ENCODE results near the gene NXNL2.

NXNL2 gene

DNA sequence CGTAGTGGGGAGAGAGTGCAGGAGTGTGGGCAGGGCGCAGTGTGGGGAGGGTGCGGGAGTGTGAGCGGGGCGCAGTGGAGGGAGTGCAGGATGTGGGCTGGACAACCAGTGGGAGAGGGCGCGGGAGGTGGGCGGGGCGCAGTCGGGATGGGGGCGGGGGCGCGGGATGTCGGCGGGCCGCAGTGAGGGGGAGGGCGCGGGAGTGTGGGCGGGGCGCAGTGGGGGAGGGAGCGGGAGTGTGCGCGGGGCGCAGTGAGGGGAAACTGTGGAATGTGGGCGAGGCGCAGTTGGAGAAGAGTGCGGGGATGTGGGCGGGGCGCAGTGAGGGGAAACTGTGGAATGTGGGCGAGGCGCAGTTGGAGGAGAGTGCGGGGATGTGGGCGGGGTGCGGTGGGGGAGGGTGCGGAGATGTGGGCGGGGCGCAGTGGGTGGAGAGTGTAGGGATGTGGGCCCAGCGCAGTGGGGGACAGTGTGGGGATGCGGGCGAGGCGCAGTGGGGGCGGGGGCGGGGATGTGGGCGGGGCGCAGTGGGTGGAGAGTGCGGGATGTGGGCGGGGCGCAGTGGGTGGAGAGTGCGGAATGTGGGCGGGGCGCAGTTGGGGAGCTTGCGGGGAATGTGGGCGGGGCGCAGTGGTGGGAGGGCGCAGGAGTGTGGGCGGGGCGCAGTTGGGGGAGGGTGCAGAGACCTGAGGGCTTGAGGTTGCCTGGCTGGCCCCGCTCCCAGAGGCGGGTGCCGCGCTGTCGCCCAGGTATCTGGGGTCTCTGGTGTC lies at the start of gene NXNL2:
NXNL2 (plus strand) TSS at position 723 of the 770 bp plus-strand sequence. CDS start 257 bp downstream, outside the sequence.
- peaks cover 79% of the 10 kb centered on the region for H3K27me3 Mint-ChIP-seq
- ATAC-seq (replicated peaks; ENCODE audit: extremely low read depth, poor library complexity, severe bottlenecking): no peak
- no peak within 1 kb of the TSS for H3K27ac Mint-ChIP-seq (ENCODE audit: low read depth)
- H3K4me3 Mint-ChIP-seq: peak within 1 kb of the TSS; percentile 23
- H3K4me1 Mint-ChIP-seq: peaks cover 5% of the 10 kb centered on the region
- no peak for DNase-seq (ENCODE audit: low spot score in 2 of 2)
- no peaks in the 10 kb centered on the region for H3K36me3 Mint-ChIP-seq (ENCODE audit: insufficient read depth)
- H3K9me3 Mint-ChIP-seq: no peaks in the 10 kb centered on the region

DNA sequence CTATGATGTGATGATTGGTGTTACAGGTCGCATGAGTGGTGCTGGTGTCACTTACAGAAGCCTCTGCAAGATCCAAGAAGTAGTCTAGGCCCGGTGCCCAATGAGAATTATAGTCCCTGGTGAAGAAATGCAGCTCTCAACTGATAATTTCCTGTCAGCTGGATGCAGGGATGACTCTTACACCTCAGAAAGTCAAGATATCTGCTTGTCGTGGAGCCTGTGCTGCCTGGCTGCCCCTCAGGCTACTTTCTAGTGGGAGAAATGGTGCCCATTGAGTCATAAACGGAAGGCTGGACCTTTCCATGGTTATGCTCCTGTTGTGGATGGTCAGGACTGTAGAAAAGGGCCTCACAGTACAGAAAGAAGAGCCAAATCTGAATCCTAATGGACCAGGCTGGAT lies 46.8 kb upstream of the NXNL2 start:
- H3K4me3 Mint-ChIP-seq: no peak overlapping the region
- DNase-seq (ENCODE audit: low spot score in 2 of 2): no peak
- H3K27ac Mint-ChIP-seq (ENCODE audit: low read depth): no peak overlapping the region
- no peaks in the 10 kb centered on the region for H3K4me1 Mint-ChIP-seq
- H3K36me3 Mint-ChIP-seq (ENCODE audit: insufficient read depth): no peaks in the 10 kb centered on the region
- H3K9me3 Mint-ChIP-seq: no peaks in the 10 kb centered on the region
- H3K27me3 Mint-ChIP-seq: no peaks in the 10 kb centered on the region
- no peak for ATAC-seq (replicated peaks; ENCODE audit: extremely low read depth, poor library complexity, severe bottlenecking)

DNA sequence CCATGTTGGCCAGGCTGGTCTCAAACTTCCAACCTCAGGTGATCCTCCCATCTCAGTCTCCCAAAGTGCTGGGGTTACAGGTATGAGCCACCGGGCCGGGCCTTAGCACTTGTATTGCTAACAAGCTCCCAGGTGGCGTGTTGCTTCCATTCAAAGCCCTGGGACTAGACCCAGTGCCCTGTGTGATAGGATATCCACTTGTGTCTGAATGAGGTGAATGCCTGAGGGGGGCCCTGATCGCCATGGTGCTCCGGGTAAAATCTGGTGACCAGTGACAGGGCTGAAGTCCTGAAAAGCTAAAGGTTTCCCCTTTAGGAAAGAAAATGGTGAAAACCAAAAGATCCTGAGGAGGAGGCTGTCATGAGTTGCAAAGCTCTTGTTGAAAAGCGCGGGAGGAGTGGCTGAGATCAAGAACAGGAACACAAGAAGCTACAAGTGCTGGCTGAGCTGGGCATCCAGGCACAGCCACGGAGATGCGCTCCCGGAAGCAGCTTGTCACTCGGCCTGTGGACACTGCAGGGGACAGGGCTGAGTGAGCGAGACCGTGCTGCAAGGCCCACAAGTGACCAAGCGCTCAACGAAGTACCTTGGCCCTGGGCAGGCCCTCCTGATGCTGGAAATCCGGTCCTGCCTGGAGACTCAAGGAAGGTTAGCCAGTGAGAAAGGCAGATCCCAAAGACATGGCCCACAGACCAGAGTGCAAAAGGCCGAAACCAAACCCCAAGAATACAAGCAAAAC lies 39.8 kb upstream of the NXNL2 start:
- H3K4me1 Mint-ChIP-seq: no peaks in the 10 kb centered on the region
- no peaks in the 10 kb centered on the region for H3K27me3 Mint-ChIP-seq
- ATAC-seq (replicated peaks; ENCODE audit: extremely low read depth, poor library complexity, severe bottlenecking) (no peak), DNase-seq (ENCODE audit: low spot score in 2 of 2) (no peak)
- no peaks in the 10 kb centered on the region for H3K36me3 Mint-ChIP-seq (ENCODE audit: insufficient read depth)
- H3K27ac Mint-ChIP-seq (ENCODE audit: low read depth): no peak overlapping the region
- no peak overlapping the region for H3K4me3 Mint-ChIP-seq
- H3K9me3 Mint-ChIP-seq: no peaks in the 10 kb centered on the region

DNA sequence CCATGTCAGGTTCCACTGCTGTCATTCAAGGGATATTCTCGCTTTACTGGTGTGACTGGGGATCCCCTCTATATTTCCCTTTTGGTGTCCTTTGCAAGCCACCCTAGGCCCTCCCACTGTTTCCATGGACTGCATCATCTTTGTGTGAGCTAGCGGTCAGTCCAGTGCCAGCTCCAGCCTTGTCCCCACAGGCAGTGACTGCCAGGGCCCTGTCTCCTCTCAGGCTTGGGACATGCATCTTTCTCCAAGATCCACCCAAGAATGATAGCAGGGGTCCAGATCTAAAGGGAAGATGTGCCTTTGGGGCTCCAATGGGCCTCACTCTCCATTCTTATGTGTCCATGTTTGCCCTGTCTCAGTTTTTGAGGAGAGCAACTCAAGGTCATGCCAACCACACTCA lies 37.8 kb upstream of the NXNL2 start:
- no peak for ATAC-seq (replicated peaks; ENCODE audit: extremely low read depth, poor library complexity, severe bottlenecking)
- no peaks in the 10 kb centered on the region for H3K36me3 Mint-ChIP-seq (ENCODE audit: insufficient read depth)
- H3K4me1 Mint-ChIP-seq: no peaks in the 10 kb centered on the region
- no peaks in the 10 kb centered on the region for H3K9me3 Mint-ChIP-seq
- H3K4me3 Mint-ChIP-seq: no peak overlapping the region
- DNase-seq (ENCODE audit: low spot score in 2 of 2): no peak
- no peak overlapping the region for H3K27ac Mint-ChIP-seq (ENCODE audit: low read depth)
- no peaks in the 10 kb centered on the region for H3K27me3 Mint-ChIP-seq

DNA sequence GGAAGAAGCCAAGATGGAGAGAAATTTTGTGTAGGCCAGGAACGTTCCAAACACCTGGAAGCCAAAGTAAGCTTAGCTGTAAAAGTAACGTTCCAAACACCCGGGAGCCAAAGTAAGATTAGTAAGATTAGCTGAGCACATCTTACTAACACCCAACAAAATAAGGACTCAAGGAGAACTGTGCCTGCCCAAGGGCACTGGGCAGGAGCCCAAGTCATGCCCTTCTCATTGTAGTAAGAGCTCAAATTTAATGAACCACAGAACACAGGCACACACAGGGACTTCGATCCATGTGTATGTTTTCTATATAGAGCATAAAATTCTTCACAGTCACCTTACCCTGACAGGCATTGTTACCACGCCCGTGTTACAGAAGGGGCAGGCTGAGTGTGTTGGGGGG lies 36.1 kb upstream of the NXNL2 start:
- no peaks in the 10 kb centered on the region for H3K27me3 Mint-ChIP-seq

DNA sequence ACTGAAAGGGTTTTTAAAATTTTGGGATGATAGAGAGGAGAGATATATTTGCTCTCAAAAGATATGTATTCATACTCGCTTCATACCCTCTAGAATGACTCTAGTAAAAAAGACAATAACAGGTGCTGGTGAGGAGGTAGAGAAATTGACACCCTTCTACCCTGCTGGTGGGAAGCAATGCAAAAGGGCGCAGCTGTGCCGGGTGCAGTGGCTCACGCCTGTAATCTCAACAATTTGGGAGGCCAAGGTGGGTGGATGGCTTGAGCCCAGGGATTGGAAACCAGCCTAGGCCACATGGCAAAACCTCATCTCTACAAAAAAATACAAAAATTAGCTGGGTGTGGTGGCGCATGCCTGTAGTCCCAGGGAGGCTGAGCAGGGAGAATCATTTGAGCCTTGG lies 33.9 kb upstream of the NXNL2 start:
- no peak for ATAC-seq (replicated peaks; ENCODE audit: extremely low read depth, poor library complexity, severe bottlenecking)
- H3K27ac Mint-ChIP-seq (ENCODE audit: low read depth): no peak overlapping the region
- DNase-seq (ENCODE audit: low spot score in 2 of 2): no peak

More for the DNA sequence above, 36.1 kb upstream of the NXNL2 start:
- H3K9me3 Mint-ChIP-seq: no peaks in the 10 kb centered on the region
- no peak for DNase-seq (ENCODE audit: low spot score in 2 of 2)
- ATAC-seq (replicated peaks; ENCODE audit: extremely low read depth, poor library complexity, severe bottlenecking): no peak
- H3K4me3 Mint-ChIP-seq: no peak overlapping the region
- H3K36me3 Mint-ChIP-seq (ENCODE audit: insufficient read depth): no peaks in the 10 kb centered on the region
- no peaks in the 10 kb centered on the region for H3K4me1 Mint-ChIP-seq
- no peak overlapping the region for H3K27ac Mint-ChIP-seq (ENCODE audit: low read depth)

DNA sequence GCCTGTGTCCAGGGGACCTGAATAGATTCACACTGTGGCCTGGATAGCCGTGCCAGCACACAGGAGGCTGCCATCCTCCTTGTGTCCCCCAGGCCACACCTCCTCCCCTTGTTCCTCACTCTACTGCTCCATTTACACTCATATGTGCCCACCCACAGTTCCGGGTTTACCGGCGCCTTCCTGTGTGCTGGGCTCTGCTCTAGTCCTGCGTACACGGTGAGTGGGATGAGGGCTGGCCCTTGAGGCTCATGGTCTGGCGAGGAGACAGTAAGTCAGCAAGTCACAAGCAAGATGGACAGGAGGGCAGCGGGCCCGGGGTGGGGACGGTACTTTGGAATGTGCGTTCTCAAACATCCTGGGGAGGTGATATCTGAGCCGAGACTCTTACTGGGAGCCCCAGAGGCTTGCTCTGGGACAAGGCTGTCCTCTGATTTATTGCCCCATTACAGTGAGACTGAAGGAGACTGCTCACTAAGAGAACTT lies 32.4 kb upstream of the NXNL2 start:
- H3K27ac Mint-ChIP-seq (ENCODE audit: low read depth): no peak overlapping the region
- peaks cover 10% of the 10 kb centered on the region for H3K27me3 Mint-ChIP-seq
- ATAC-seq (replicated peaks; ENCODE audit: extremely low read depth, poor library complexity, severe bottlenecking): no peak
- no peaks in the 10 kb centered on the region for H3K9me3 Mint-ChIP-seq
- no peak for DNase-seq (ENCODE audit: low spot score in 2 of 2)
- H3K4me3 Mint-ChIP-seq: no peak overlapping the region
- H3K36me3 Mint-ChIP-seq (ENCODE audit: insufficient read depth): no peaks in the 10 kb centered on the region
- no peaks in the 10 kb centered on the region for H3K4me1 Mint-ChIP-seq

More for the DNA sequence above, 33.9 kb upstream of the NXNL2 start:
- H3K9me3 Mint-ChIP-seq: no peaks in the 10 kb centered on the region
- H3K4me3 Mint-ChIP-seq: no peak overlapping the region
- H3K27me3 Mint-ChIP-seq: peaks cover 8% of the 10 kb centered on the region
- no peaks in the 10 kb centered on the region for H3K4me1 Mint-ChIP-seq
- H3K36me3 Mint-ChIP-seq (ENCODE audit: insufficient read depth): no peaks in the 10 kb centered on the region

DNA sequence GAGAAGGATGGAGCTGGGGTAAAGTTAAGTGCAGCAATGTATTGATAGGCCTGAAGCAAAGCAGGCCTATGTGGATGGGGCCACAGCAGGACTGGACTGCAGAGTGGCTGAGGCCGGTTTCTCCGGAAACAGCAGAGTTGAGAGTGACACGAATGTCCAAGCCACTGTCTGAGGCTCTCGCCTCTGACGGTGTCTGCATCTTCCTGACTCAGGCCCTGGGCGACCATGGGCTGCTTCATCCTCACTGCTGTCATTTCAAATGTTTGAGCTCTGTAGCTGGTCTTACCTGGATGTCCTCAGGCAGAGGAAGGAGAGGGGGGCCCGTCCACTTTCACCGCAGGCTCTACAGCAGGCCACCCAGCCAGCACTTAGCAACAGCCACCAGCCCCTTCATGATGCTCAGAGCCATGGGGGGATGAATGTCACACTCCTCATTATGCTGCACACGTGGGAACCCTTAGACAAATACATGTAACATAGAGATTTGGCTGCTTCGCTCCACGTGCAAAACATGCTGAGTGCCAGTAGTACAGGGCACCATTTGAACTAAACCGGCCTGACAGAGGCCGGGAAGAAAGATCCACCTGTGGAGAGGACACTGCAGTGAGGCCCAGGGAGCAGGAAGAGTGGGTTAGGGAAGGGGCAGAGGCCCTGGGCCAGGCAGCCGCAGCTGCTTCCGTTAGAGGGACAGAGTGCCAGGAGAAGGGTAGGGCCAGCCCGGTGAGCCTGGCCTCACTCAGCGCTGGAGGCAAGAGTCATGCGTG lies 31.7 kb upstream of the NXNL2 start:
- no peak for ATAC-seq (replicated peaks; ENCODE audit: extremely low read depth, poor library complexity, severe bottlenecking)
- H3K4me1 Mint-ChIP-seq: no peaks in the 10 kb centered on the region
- no peak overlapping the region for H3K27ac Mint-ChIP-seq (ENCODE audit: low read depth)
- DNase-seq (ENCODE audit: low spot score in 2 of 2): no peak
- no peaks in the 10 kb centered on the region for H3K9me3 Mint-ChIP-seq
- H3K4me3 Mint-ChIP-seq: no peak overlapping the region
- H3K27me3 Mint-ChIP-seq: peaks cover 10% of the 10 kb centered on the region
- H3K36me3 Mint-ChIP-seq (ENCODE audit: insufficient read depth): no peaks in the 10 kb centered on the region

DNA sequence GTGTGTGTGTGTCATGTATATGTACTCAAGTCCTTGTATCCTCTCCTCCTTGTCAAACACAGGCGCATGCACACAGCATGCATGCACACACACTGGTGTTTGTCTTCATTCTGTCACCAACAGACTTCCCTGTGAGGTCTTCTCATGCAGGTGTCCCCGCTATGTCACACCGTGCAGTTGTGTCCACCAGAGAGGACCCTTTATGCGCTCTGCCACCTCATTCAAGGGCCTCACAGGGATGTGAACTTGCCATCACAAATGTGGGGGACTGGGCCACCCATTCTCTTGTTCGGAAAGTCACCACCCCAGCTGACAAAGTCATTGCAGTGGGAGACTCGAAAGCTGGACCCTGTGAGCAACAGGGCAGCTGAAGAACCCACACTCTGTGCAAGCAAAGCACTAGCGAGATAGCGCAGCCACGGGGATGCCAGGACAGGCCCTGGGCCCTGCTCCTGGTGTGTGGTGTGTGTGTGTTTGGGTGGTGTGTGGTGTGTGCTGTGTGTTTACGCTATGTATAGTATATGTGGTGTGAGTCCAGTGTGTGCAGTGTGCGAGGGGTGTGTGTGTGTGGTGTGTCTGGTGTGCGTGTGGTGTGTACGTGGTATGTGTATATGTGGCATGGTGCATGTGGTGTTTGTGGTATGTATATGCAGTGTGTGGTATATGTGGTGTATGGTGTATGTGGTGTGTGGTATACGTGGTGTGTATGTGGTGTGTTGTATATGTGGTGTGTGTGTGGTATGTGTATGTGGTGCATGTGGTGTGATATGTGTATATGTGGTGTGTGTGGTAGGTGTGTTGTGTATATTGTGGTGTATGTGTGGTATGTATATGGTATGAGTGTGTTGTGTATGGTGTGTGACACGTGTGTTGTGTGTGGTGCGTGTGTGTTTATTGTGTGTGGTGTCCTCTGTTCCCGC lies 30.9 kb upstream of the NXNL2 start:
- peaks cover 10% of the 10 kb centered on the region for H3K27me3 Mint-ChIP-seq
- H3K36me3 Mint-ChIP-seq (ENCODE audit: insufficient read depth): no peaks in the 10 kb centered on the region
- H3K9me3 Mint-ChIP-seq: no peaks in the 10 kb centered on the region
- DNase-seq (ENCODE audit: low spot score in 2 of 2) (no peak), ATAC-seq (replicated peaks; ENCODE audit: extremely low read depth, poor library complexity, severe bottlenecking) (no peak)
- H3K27ac Mint-ChIP-seq (ENCODE audit: low read depth): no peak overlapping the region
- no peaks in the 10 kb centered on the region for H3K4me1 Mint-ChIP-seq
- no peak overlapping the region for H3K4me3 Mint-ChIP-seq

DNA sequence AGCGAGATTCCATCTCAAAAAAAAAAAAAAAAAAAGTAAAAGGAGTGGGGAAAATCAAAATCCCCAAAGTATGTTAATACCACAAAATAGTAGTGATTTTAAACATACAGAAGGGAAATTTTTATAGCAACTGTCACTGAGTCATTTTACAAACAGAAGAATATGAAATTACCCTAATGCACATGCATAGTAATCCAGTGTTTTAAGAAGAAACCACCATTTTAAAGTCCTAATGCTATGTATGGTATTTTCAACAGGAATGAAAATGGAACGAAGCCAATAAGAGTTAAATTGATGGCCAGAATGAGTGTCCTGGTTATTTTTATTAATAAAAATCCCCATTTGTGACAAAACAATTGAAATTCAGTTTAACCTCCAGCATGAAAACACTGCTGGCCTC lies 26.7 kb upstream of the NXNL2 start:
- no peak for DNase-seq (ENCODE audit: low spot score in 2 of 2)
- Mint-ChIP-seq H3K27ac (ENCODE audit: low read depth) (no peak overlapping the region), H3K4me1 (no peaks in the 10 kb centered on the region), H3K9me3 (no peaks in the 10 kb centered on the region), H3K27me3 (peaks cover 10% of the 10 kb centered on the region), H3K4me3 (no peak overlapping the region), H3K36me3 (ENCODE audit: insufficient read depth) (peaks cover 2% of the 10 kb centered on the region)
- ATAC-seq (replicated peaks; ENCODE audit: extremely low read depth, poor library complexity, severe bottlenecking): no peak

DNA sequence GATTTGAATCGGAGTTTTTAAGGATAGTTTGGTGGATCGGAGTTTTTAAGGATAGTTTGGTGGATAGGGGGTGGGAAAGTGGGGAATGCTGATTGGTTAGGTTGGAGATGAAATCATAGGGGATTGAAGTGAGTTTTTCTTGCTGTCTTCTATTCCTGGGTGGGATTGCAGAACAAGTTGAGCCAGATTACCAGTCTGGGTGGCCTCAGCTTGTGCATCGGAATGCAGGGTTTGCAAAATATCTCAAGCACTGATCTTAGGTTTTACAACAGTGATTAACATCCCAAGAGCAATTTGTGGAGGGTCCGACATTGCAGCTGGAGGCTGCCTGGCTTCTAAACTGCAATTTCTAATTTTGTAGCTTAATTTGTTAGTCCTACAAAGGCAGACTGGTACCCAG lies 23.1 kb upstream of the NXNL2 start:
- no peak for ATAC-seq (replicated peaks; ENCODE audit: extremely low read depth, poor library complexity, severe bottlenecking)
- DNase-seq (ENCODE audit: low spot score in 2 of 2): no peak
- H3K9me3 Mint-ChIP-seq: no peaks in the 10 kb centered on the region

DNA sequence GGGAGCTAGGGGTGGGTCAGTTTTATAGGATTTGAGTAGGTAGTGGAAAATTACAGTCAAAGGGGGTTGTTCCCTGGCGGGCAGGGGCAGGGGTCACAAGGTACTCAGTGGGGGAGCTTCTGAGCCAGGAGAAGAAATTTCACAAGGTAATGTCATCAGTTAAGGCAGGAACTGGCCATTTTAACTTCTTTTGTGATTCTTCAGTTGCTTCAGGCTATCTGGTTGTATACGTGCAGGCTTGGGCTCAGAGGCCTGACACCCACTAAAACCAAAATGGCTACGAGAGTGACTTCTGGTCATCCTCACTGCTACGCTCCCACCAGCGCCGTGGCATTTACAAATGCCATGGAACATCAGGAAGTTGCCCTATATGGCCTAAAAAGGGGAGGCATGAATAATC lies 20.7 kb upstream of the NXNL2 start:
- Mint-ChIP-seq H3K36me3 (ENCODE audit: insufficient read depth) (peaks cover 2% of the 10 kb centered on the region), H3K4me1 (no peaks in the 10 kb centered on the region), H3K9me3 (no peaks in the 10 kb centered on the region), H3K4me3 (no peak overlapping the region), H3K27me3 (peaks cover 8% of the 10 kb centered on the region), H3K27ac (ENCODE audit: low read depth) (no peak overlapping the region)
- ATAC-seq (replicated peaks; ENCODE audit: extremely low read depth, poor library complexity, severe bottlenecking) (no peak), DNase-seq (ENCODE audit: low spot score in 2 of 2) (no peak)

More for the DNA sequence above, 23.1 kb upstream of the NXNL2 start:
- no peak overlapping the region for H3K4me3 Mint-ChIP-seq
- no peaks in the 10 kb centered on the region for H3K4me1 Mint-ChIP-seq
- H3K27me3 Mint-ChIP-seq: no peaks in the 10 kb centered on the region
- H3K27ac Mint-ChIP-seq (ENCODE audit: low read depth): no peak overlapping the region
- peaks cover 2% of the 10 kb centered on the region for H3K36me3 Mint-ChIP-seq (ENCODE audit: insufficient read depth)

All from central memory CD8-positive, alpha-beta T cell (primary cell).